ENCODE data around the gene EDARADD.

Gene EDARADD

GRCh38 chr1:236520445-236521005, 126.4 kb downstream of the EDARADD start:
- DNase-seq, result no peak

GRCh38 chr1:236522937-236523703, 129.0 kb downstream of the EDARADD start:
- DNase-seq, result no peak

- DNase-seq, result no peak
Observed at GRCh38 chr1:236523704-236524141, 129.6 kb downstream of the EDARADD start, which contains the start of gene LGALS8. LGALS8 (plus strand) TSS chr1:236523982; CDS start chr1:236526071, 2,089 bp downstream.

GRCh38 chr1:236524142-236524894, 130.2 kb downstream of the EDARADD start:
- no peak for DNase-seq

- no peak for DNase-seq
Observed at GRCh38 chr1:236524895-236525184, 130.8 kb downstream of the EDARADD start.

- DNase-seq, result no peak
Observed at GRCh38 chr1:236526079-236526478, 132.0 kb downstream of the EDARADD start.

- DNase-seq, result no peak
Observed at GRCh38 chr1:236530286-236530685, 136.2 kb downstream of the EDARADD start.

- no peak for DNase-seq
Observed at GRCh38 chr1:236530959-236531358, 136.9 kb downstream of the EDARADD start.

- no peak for DNase-seq
Observed at GRCh38 chr1:236532850-236533249, 138.8 kb downstream of the EDARADD start.

GRCh38 chr1:236534151-236534651, 140.1 kb downstream of the EDARADD start:
- no peak for DNase-seq

Measured in DMS79 treated with DMSO at 0.1 percent for 48 hours (cell line).